Activated T-cell treated with anti-CD3 and anti-CD28 coated beads for 1 hour (primary cell): ENCODE data around the gene NFATC3.
"Not testable (repeated sequence)": the region's sequence is repeated elsewhere in the genome, so short reads cannot be mapped to it uniquely, and the experiment has no call there.

Experiments used
- DNase-seq: peaks from one replicate; pipeline ENCODE4 v3.0.0-alpha.2; 2020; ENCODE audit warnings: low read depth

The NFATC3 gene

GRCh38 chr16:68118954-68119353 lies 33.8 kb downstream of the NFATC3 start:
- DNase-seq, result not testable (repeated sequence)

GRCh38 chr16:68120496-68120895 lies 35.3 kb downstream of the NFATC3 start:
- not testable (repeated sequence) for DNase-seq

- DNase-seq, result no peak
These were observed 41.2 kb downstream of the NFATC3 start for GRCh38 chr16:68126395-68126794.

- no peak for DNase-seq
These were observed 43.6 kb downstream of the NFATC3 start for GRCh38 chr16:68128577-68129305.

GRCh38 chr16:68130520-68130919 lies 45.4 kb downstream of the NFATC3 start:
- DNase-seq, result no peak

GRCh38 chr16:68131813-68132706 lies 46.9 kb downstream of the NFATC3 start:
- no peak for DNase-seq

- DNase-seq, result not testable (repeated sequence)
These were observed 47.8 kb downstream of the NFATC3 start for GRCh38 chr16:68133000-68133399.

GRCh38 chr16:68134644-68135043 lies 49.5 kb downstream of the NFATC3 start:
- no peak for DNase-seq

- DNase-seq, result no peak
These were observed 51.3 kb downstream of the NFATC3 start for GRCh38 chr16:68136515-68136914.

- DNase-seq, result no peak
These were observed 58.8 kb downstream of the NFATC3 start for GRCh38 chr16:68144008-68144407.

GRCh38 chr16:68146585-68146984 lies 61.4 kb downstream of the NFATC3 start:
- DNase-seq, result no peak

- DNase-seq, result no peak
These were observed 62.3 kb downstream of the NFATC3 start for GRCh38 chr16:68147444-68147843.

GRCh38 chr16:68149596-68149995 lies 64.4 kb downstream of the NFATC3 start:
- no peak for DNase-seq

GRCh38 chr16:68155425-68155824 lies 70.3 kb downstream of the NFATC3 start:
- DNase-seq, result no peak

GRCh38 chr16:68162413-68162812 lies 77.2 kb downstream of the NFATC3 start:
- no peak for DNase-seq

GRCh38 chr16:68163275-68163674 lies 78.1 kb downstream of the NFATC3 start:
- DNase-seq, result not testable (repeated sequence)

GRCh38 chr16:68166264-68166663 lies 81.1 kb downstream of the NFATC3 start:
- DNase-seq, result no peak

GRCh38 chr16:68179196-68179795 lies 94.1 kb downstream of the NFATC3 start:
- DNase-seq, result no peak

GRCh38 chr16:68179855-68180254 lies 94.7 kb downstream of the NFATC3 start:
- no peak for DNase-seq

GRCh38 chr16:68183046-68183445 lies 97.9 kb downstream of the NFATC3 start:
- DNase-seq, result no peak

- DNase-seq, result no peak
These were observed 101.7 kb downstream of the NFATC3 start for GRCh38 chr16:68186877-68187276.

- DNase-seq, result no peak
These were observed 102.3 kb downstream of the NFATC3 start for GRCh38 chr16:68187505-68187904.

GRCh38 chr16:68188170-68188569 lies 103.0 kb downstream of the NFATC3 start:
- DNase-seq, result no peak
